DND-41 (cell line): Measurements from ENCODE around the gene MFSD6.
"Not testable (repeated sequence)": the region's sequence is repeated elsewhere in the genome, so short reads cannot be mapped to it uniquely, and the experiment has no call there.

ENCODE experiments used
- ATAC-seq: fragments of 200-7000 bp; cut with Tn5 transposase; 3 replicates; pipeline ENCODE4 v1.9.1; 2021; ENCODE audit warnings: low read depth; ENCODE audit not compliant: insufficient read depth
- DNase-seq: peaks from one replicate; pipeline ENCODE4 v3.0.0-alpha.2; 2020
- H2AFZ ChIP-seq: 2 replicates; pipeline ENCODE4 v1.6.0; 2012; ENCODE audit warnings: low read depth, low read length
- H3K27ac ChIP-seq: 2 replicates; pipeline ENCODE4 v1.5.1; 2012; ENCODE audit warnings: low read length, inconsistent platforms
- H3K27me3 ChIP-seq: fragments of 200-600 bp; sonication (generic); 2 replicates; pipeline ENCODE4 v1.6.0; 2012; ENCODE audit warnings: low read length, mild to moderate bottlenecking, inconsistent platforms; ENCODE audit not compliant: insufficient read depth, poor library complexity
- H3K36me3 ChIP-seq: 2 replicates; pipeline ENCODE4 v1.5.1; 2012; ENCODE audit warnings: low read length, inconsistent platforms; ENCODE audit not compliant: insufficient read depth
- H3K4me1 ChIP-seq: 2 replicates; pipeline ENCODE4 v1.5.1; 2012; ENCODE audit warnings: mild to moderate bottlenecking, low read length; ENCODE audit not compliant: insufficient read depth
- H3K4me2 ChIP-seq: 2 replicates; pipeline ENCODE4 v1.6.0; 2012; ENCODE audit warnings: mild to moderate bottlenecking, moderate library complexity, low read length, inconsistent platforms; ENCODE audit not compliant: insufficient read depth
- H3K4me3 ChIP-seq, 2 experiments: fragments of 200-600 bp in 1 of 2; shearing (Covaris generic) in 1 of 2; 2 replicates each; pipeline ENCODE4 v1.5.1; 2012 to 2016; ENCODE audit warnings: inconsistent platforms in 2 of 2, low read length in 2 of 2, mild to moderate bottlenecking in 2 of 2, low read depth in 1 of 2, moderate library complexity in 1 of 2
- H3K79me2 ChIP-seq: 2 replicates; pipeline ENCODE4 v1.6.0; 2012; ENCODE audit warnings: low read length, inconsistent platforms; ENCODE audit not compliant: insufficient read depth
- H3K9ac ChIP-seq: 2 replicates; pipeline ENCODE4 v1.6.0; 2012; ENCODE audit warnings: low read depth, mild to moderate bottlenecking, inconsistent platforms, low read length, moderate library complexity
- H3K9me3 ChIP-seq: 2 replicates; pipeline ENCODE4 v1.5.1; 2012; ENCODE audit warnings: low read length, moderate library complexity, mild to moderate bottlenecking, inconsistent platforms; ENCODE audit not compliant: insufficient read depth, severe bottlenecking
- H4K20me1 ChIP-seq: 2 replicates; pipeline ENCODE4 v1.6.0; 2012; ENCODE audit warnings: low read length; ENCODE audit not compliant: insufficient read depth
- CTCF ChIP-seq: IDR thresholded peaks from 2 replicates; pipeline ENCODE4 v1.5.1; 2012; ENCODE audit warnings: borderline replicate concordance, low read length, moderate library complexity, mild to moderate bottlenecking; ENCODE audit not compliant: poor library complexity, severe bottlenecking; ENCODE audit errors: extremely low read depth
- EZH2 ChIP-seq: IDR thresholded peaks from 3 replicates; pipeline ENCODE4 v1.6.1; 2012; ENCODE audit warnings: borderline replicate concordance, low read depth, mild to moderate bottlenecking, moderate library complexity, low read length, inconsistent platforms; ENCODE audit not compliant: severe bottlenecking

Gene MFSD6

GRCh38 chr2:190490502-190490901 lies 82.3 kb downstream of the MFSD6 start:
- no peak for ATAC-seq
- no peak overlapping the region for H3K27ac ChIP-seq
- H3K27me3 ChIP-seq, result no peaks in the 10 kb centered on the region
- no peak overlapping the region for H3K9ac ChIP-seq
- TF ChIP-seq EZH2, result no peak
- TF ChIP-seq CTCF, result no peak
- no peaks in the 10 kb centered on the region for H3K9me3 ChIP-seq
- no peaks in the 10 kb centered on the region for H4K20me1 ChIP-seq
- DNase-seq, result no peak
- no peak overlapping the region for H3K4me2 ChIP-seq
- H3K4me1 ChIP-seq, result peaks cover 9% of the 10 kb centered on the region
- H3K79me2 ChIP-seq, result no peaks in the 10 kb centered on the region
- peaks cover 50% of the 10 kb centered on the region for H3K36me3 ChIP-seq
- H3K4me3 ChIP-seq, result no peak overlapping the region
- no peak overlapping the region for H2AFZ ChIP-seq

GRCh38 chr2:190493095-190493494 lies 84.9 kb downstream of the MFSD6 start:
- Histone ChIP-seq H3K27ac (no peak overlapping the region), H3K4me1 (peaks cover 9% of the 10 kb centered on the region), H3K27me3 (no peaks in the 10 kb centered on the region), H3K79me2 (no peaks in the 10 kb centered on the region), H2AFZ (no peak overlapping the region), H3K36me3 (peaks cover 60% of the 10 kb centered on the region), H3K9ac (no peak overlapping the region), H4K20me1 (no peaks in the 10 kb centered on the region), H3K4me2 (no peak overlapping the region), H3K4me3 (no peak overlapping the region), H3K9me3 (no peaks in the 10 kb centered on the region)
- ATAC-seq, result no peak
- TF ChIP-seq EZH2, result no peak
- no peak for TF ChIP-seq CTCF
- no peak for DNase-seq

- not testable (repeated sequence) for H3K4me3 ChIP-seq, DNase-seq, ATAC-seq, H4K20me1 ChIP-seq, H3K9me3 ChIP-seq, H3K27me3 ChIP-seq, H3K27ac ChIP-seq, H3K4me1 ChIP-seq, H3K9ac ChIP-seq, H3K79me2 ChIP-seq, H2AFZ ChIP-seq, H3K4me2 ChIP-seq
- H3K36me3 ChIP-seq, result peaks cover 51% of the 10 kb centered on the region
These were observed 86.6 kb downstream of the MFSD6 start for GRCh38 chr2:190494600-190495227.

DNA sequence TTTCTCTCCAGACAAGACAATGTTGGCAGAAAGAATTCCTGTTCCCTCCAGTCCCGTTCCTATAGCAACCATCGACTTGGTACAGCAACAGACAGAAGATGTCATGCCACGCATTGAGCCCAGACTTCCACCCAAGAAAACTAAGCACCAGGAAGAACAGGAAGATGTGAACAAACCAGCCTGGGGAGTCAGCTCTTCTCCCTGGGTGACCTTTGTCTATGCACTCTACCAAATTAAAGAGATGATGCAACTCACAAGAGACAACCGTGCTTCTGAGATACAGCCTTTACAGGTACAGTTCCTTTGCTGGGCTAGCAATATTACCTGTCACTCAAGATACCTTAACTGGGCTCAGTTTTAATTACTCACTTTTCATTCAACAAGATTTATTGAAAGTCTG lies 89.3 kb downstream of the MFSD6 start:
- DNase-seq (no peak), ATAC-seq (no peak)
- Histone ChIP-seq H3K27me3 (no peaks in the 10 kb centered on the region), H3K79me2 (no peaks in the 10 kb centered on the region), H4K20me1 (no peaks in the 10 kb centered on the region), H2AFZ (no peak overlapping the region), H3K9ac (no peak overlapping the region), H3K9me3 (no peaks in the 10 kb centered on the region), H3K36me3 (peaks cover 48% of the 10 kb centered on the region), H3K4me1 (no peaks in the 10 kb centered on the region), H3K27ac (no peak overlapping the region), H3K4me3 (no peak overlapping the region), H3K4me2 (no peak overlapping the region)
- TF ChIP-seq CTCF (no peak), EZH2 (no peak)
